HCT116 (cell line): ENCODE results near the gene OTOP3. TPM values are rescaled to one million over a fixed set of nuclear protein-coding genes. Genes with fewer than 3 reads are reported as not detected.

Source experiments
- ATAC-seq: fragments of 200-7000 bp; cut with Tn5 transposase; 2 replicates; pipeline ENCODE4 v1.9.1; 2020; ENCODE audit warnings: mild to moderate bottlenecking, moderate library complexity
- BruUV-seq: library from RNA; stranded (reverse); fragments of 400-500 nt; replicated peaks from 2 replicates; lab custom pipeline; 2021; lab: Mats Ljungman, UMichigan
- CTCF ChIA-PET: fragments of 300-600 bp; sonication (Branson Sonifier 250); formaldehyde crosslinking; loops from one replicate; lab custom pipeline; 2021; ENCODE audit warnings: antibody characterized with exemption; lab: Charles Lee
- POLR2A ChIA-PET: fragments of 300-600, 350-600 bp; sonication (Branson Sonifier 250); formaldehyde crosslinking; loops from one replicate; lab custom pipeline; 2021; ENCODE audit warnings: antibody characterized with exemption; lab: Charles Lee
- RAD21 ChIA-PET, 2 experiments: fragments of 300-600 bp; sonication (Branson Sonifier 250); formaldehyde crosslinking; loops; one replicate each; lab custom pipeline; 2023; ENCODE audit warnings: low total read pairs in 2 of 2; ENCODE audit not compliant: uncharacterized antibody in 2 of 2, unreplicated experiment in 2 of 2, low non-redundant PET in 1 of 2; lab: Charles Lee
- DNase-seq: peaks from one replicate; pipeline ENCODE4 v3.0.0-alpha.2; 2010; ENCODE audit warnings: low read depth, low spot score
- H2AFZ ChIP-seq: fragments of 200-600 bp; shearing (Covaris generic), sonication (generic); 2 replicates; pipeline ENCODE4 v1.6.1; 2017; ENCODE audit warnings: low read depth, mixed run types, mixed read lengths, antibody characterized with exemption, low read length; ENCODE audit not compliant: poor library complexity, severe bottlenecking
- H3K27ac ChIP-seq: 2 replicates; pipeline ENCODE4 v1.5.1; 2012; ENCODE audit warnings: low read depth, low read length
- H3K27me3 ChIP-seq: fragments of 200-600 bp; sonication (generic); 2 replicates; pipeline ENCODE4 v1.6.1; 2016; ENCODE audit warnings: mixed run types, low read length, mixed read lengths; ENCODE audit not compliant: insufficient read depth
- H3K36me3 ChIP-seq, 2 experiments: fragments of 200-500 bp in 1 of 2; fragments of 200-600 bp in 1 of 2; sonication (Bioruptor generic) in 1 of 2; sonication (generic) in 1 of 2; 2 replicates each; pipeline versions ENCODE4 v1.5.1 to v1.6.1; 2014 to 2016; ENCODE audit warnings: low read length in 2 of 2, inconsistent platforms in 1 of 2, mixed read lengths in 1 of 2, mixed run types in 1 of 2; ENCODE audit not compliant: insufficient read depth in 2 of 2, control insufficient read depth in 1 of 2
- H3K4me1 ChIP-seq, 2 experiments: fragments of 200-600 bp in 1 of 2; sonication (generic) in 1 of 2; 2 replicates each; pipeline versions ENCODE4 v1.5.1 to v1.6.1; 2012 to 2017; ENCODE audit warnings: low read length in 2 of 2, inconsistent platforms in 1 of 2, mild to moderate bottlenecking in 1 of 2, mixed read lengths in 1 of 2, mixed run types in 1 of 2, moderate library complexity in 1 of 2; ENCODE audit not compliant: insufficient read depth in 2 of 2, control insufficient read depth in 1 of 2
- H3K4me2 ChIP-seq: fragments of 200-600 bp; sonication (generic); 2 replicates; pipeline ENCODE4 v1.6.1; 2017; ENCODE audit warnings: mixed run types, low read length, mixed read lengths
- H3K4me3 ChIP-seq, 2 experiments: fragments of 200-600 bp in 1 of 2; sonication (generic) in 1 of 2; replicated peaks in 1 of 2; 2 replicates each; pipeline ENCODE4 v1.5.1; 2011 to 2016; ENCODE audit warnings: low read length in 2 of 2, control low read depth in 1 of 2, low read depth in 1 of 2, mild to moderate bottlenecking in 1 of 2, mixed read lengths in 1 of 2, mixed run types in 1 of 2
- H3K79me2 ChIP-seq: fragments of 200-600 bp; sonication (generic); 2 replicates; pipeline ENCODE4 v1.6.1; 2017; ENCODE audit warnings: mild to moderate bottlenecking, mixed run types, low read length, moderate library complexity, mixed read lengths; ENCODE audit not compliant: insufficient read depth
- H3K9ac ChIP-seq: fragments of 200-600 bp; sonication (generic); 2 replicates; pipeline ENCODE4 v1.6.1; 2016; ENCODE audit warnings: low read length, mixed read lengths
- H3K9me2 ChIP-seq: fragments of 200-600 bp; sonication (generic), shearing (Covaris generic); 2 replicates; pipeline ENCODE4 v1.6.1; 2017; ENCODE audit warnings: mixed run types, mild to moderate bottlenecking, moderate library complexity; ENCODE audit not compliant: insufficient read depth
- H3K9me3 ChIP-seq, 2 experiments: fragments of 200-500 bp in 1 of 2; fragments of 200-600 bp in 1 of 2; sonication (Bioruptor generic) in 1 of 2; sonication (generic) in 1 of 2; 2 replicates each; pipeline ENCODE4 v1.6.1; 2014 to 2017; ENCODE audit warnings: low read length in 2 of 2, mixed read lengths in 2 of 2, inconsistent platforms in 1 of 2, low read depth in 1 of 2, mild to moderate bottlenecking in 1 of 2, mixed run types in 1 of 2, moderate library complexity in 1 of 2; ENCODE audit not compliant: control insufficient read depth in 1 of 2, insufficient read depth in 1 of 2
- H4K20me1 ChIP-seq: fragments of 200-600 bp; sonication (generic), shearing (Covaris generic); 2 replicates; pipeline ENCODE4 v1.6.1; 2017; ENCODE audit warnings: mixed run types, mild to moderate bottlenecking, moderate library complexity; ENCODE audit not compliant: insufficient read depth
- EGR1 ChIP-seq: IDR thresholded peaks from 2 replicates; pipeline ENCODE4 v1.6.1; 2012; ENCODE audit warnings: low read depth
- ELF1 ChIP-seq: IDR thresholded peaks from 2 replicates; pipeline ENCODE4 v1.6.1; 2012; ENCODE audit warnings: low read depth, borderline replicate concordance
- EZH2 ChIP-seq: fragments of 200-600 bp; sonication (generic); IDR thresholded peaks from 2 replicates; pipeline ENCODE4 v1.6.1; 2017; ENCODE audit warnings: antibody characterized with exemption, mixed run types
- JUND ChIP-seq: IDR thresholded peaks from 2 replicates; pipeline ENCODE4 v1.6.1; 2012
- TCF7L2 ChIP-seq: IDR thresholded peaks from 2 replicates; pipeline ENCODE4 v1.7.0; 2011; ENCODE audit warnings: borderline replicate concordance, inconsistent platforms; ENCODE audit not compliant: insufficient read depth, insufficient read length; ENCODE audit errors: extremely low read depth
- YY1 ChIP-seq: IDR thresholded peaks from 2 replicates; pipeline ENCODE4 v1.6.1; 2011; ENCODE audit warnings: low read length, low read depth, moderate library complexity, mild to moderate bottlenecking; ENCODE audit not compliant: insufficient replicate concordance; ENCODE audit errors: extremely low read depth
- ZFX ChIP-seq: fragments of 450-650 bp; IDR thresholded peaks from 2 replicates; pipeline ENCODE4 v1.6.1; 2017
- intact Hi-C: fragments of 100-400 bp; cut with micrococcal nuclease; formaldehyde crosslinking; loops from 2 replicates; pipeline ENCODE4 v1.10.0; 2022
- total RNA-seq: library from RNA; stranded (reverse); gene quantifications from one replicate; pipeline ENCODE4 v1.2.1, GENCODE V29; 2021; ENCODE audit not compliant: unreplicated experiment
- TF ChIP-seq, protein P1 (sequence below): IDR thresholded peaks from 2 replicates; pipeline ENCODE4 v1.6.1; 2012
- TF ChIP-seq, protein P2 (sequence below): IDR thresholded peaks from 2 replicates; pipeline ENCODE4 v1.6.1; 2012; ENCODE audit warnings: low read depth

OTOP3 gene
- total RNA-seq, 1 experiment from 2014 or later, result not detected

DNA sequence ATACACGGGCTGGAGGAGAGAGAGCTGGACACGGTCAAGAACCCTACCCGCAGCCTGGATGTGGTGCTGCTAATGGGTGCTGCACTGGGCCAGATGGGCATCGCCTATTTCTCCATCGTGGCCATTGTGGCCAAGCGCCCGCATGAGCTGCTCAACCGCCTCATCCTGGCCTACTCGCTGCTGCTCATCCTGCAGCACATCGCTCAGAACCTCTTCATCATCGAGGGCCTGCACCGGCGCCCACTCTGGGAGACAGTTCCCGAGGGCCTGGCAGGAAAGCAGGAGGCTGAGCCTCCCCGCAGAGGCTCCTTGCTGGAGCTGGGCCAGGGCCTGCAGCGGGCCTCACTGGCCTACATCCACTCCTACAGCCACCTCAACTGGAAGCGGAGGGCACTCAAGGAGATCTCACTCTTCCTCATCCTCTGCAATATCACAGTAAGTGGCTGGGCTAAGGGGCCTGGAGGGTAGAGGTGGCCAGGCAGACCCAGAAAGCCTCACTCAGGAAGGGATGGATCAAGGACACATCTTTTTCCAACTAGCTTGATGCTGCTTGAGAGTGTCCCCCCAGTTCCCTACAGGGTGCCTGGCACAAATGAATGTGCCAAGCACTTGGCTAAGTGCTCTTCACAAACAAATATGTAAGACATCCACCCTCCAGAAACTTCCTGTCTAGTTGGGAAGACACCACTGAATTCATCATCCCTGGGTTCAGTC lies 11.5 kb downstream of the OTOP3 start:
- H2AFZ ChIP-seq, result no peak overlapping the region
- no TSS peak for BruUV-seq
- intact Hi-C loops, result no loop called here
- H3K9me2 ChIP-seq, result no peaks in the 10 kb centered on the region
- H4K20me1 ChIP-seq, result no peaks in the 10 kb centered on the region
- H3K79me2 ChIP-seq, result no peaks in the 10 kb centered on the region
- no peaks in the 10 kb centered on the region for H3K36me3 ChIP-seq
- CTCF ChIA-PET, result interaction anchor here (1.4 to 4.1 kb wide), 2 partner anchors 11 to 14 kb away, joined by 4 to 24 read pairs; no protein-coding TSS in a partner anchor
- DNase-seq, result no peak
- POLR2A ChIA-PET, result interaction anchor here (1.0 kb wide), 1 partner anchor 33 kb away, joined by 3 read pairs; no protein-coding TSS in a partner anchor
- TF ChIP-seq YY1 (no peak), EZH2 (no peak), ELF1 (no peak), JUND (no peak), ZFX (no peak), TCF7L2 (no peak), EGR1 (no peak)
- TF ChIP-seq, protein P1, sequence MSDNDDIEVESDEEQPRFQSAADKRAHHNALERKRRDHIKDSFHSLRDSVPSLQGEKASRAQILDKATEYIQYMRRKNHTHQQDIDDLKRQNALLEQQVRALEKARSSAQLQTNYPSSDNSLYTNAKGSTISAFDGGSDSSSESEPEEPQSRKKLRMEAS, result no peak
- TF ChIP-seq, protein P2, sequence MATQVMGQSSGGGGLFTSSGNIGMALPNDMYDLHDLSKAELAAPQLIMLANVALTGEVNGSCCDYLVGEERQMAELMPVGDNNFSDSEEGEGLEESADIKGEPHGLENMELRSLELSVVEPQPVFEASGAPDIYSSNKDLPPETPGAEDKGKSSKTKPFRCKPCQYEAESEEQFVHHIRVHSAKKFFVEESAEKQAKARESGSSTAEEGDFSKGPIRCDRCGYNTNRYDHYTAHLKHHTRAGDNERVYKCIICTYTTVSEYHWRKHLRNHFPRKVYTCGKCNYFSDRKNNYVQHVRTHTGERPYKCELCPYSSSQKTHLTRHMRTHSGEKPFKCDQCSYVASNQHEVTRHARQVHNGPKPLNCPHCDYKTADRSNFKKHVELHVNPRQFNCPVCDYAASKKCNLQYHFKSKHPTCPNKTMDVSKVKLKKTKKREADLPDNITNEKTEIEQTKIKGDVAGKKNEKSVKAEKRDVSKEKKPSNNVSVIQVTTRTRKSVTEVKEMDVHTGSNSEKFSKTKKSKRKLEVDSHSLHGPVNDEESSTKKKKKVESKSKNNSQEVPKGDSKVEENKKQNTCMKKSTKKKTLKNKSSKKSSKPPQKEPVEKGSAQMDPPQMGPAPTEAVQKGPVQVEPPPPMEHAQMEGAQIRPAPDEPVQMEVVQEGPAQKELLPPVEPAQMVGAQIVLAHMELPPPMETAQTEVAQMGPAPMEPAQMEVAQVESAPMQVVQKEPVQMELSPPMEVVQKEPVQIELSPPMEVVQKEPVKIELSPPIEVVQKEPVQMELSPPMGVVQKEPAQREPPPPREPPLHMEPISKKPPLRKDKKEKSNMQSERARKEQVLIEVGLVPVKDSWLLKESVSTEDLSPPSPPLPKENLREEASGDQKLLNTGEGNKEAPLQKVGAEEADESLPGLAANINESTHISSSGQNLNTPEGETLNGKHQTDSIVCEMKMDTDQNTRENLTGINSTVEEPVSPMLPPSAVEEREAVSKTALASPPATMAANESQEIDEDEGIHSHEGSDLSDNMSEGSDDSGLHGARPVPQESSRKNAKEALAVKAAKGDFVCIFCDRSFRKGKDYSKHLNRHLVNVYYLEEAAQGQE, result no peak
- TF ChIP-seq, all 23 proteins: peak for 0
- ATAC-seq, result no peak
- H3K9ac ChIP-seq, result no peak overlapping the region
- RAD21 ChIA-PET, result no interaction called here
- no peak overlapping the region for H3K4me3 ChIP-seq
- H3K27me3 ChIP-seq, result no peaks in the 10 kb centered on the region
- no peak overlapping the region for H3K27ac ChIP-seq
- no peaks in the 10 kb centered on the region for H3K9me3 ChIP-seq
- H3K4me2 ChIP-seq, result no peak overlapping the region
- peaks cover 12 to 26% of the 10 kb centered on the region in 2 experiments for H3K4me1 ChIP-seq
